Right atrium auricular region (tissue), 2 donors: ENCODE measurements around the gene GABRB2. TPM values are rescaled to one million over a fixed set of nuclear protein-coding genes. Genes with fewer than 3 reads are reported as not detected.

Source experiments
- DNase-seq: peaks from one replicate; pipeline ENCODE4 v3.0.0-alpha.2; 2019; ENCODE audit warnings: low spot score
- H3K27ac ChIP-seq, 2 donors: fragments of 200-600 bp; sonication (generic); 1 replicate in 1 of 2; 2 replicates in 1 of 2; pipeline ENCODE4 v1.5.1; 2016 to 2019
- H3K27me3 ChIP-seq, 2 donors: fragments of 200-600 bp; sonication (generic); one replicate each; pipeline versions ENCODE4 v1.5.1 to v1.6.0; 2017 to 2019
- H3K36me3 ChIP-seq: fragments of 200-600 bp; sonication (generic); one replicate; pipeline ENCODE4 v1.5.1; 2016
- H3K4me1 ChIP-seq, 2 donors: fragments of 200-600 bp; sonication (generic); one replicate each; pipeline versions ENCODE4 v1.5.1 to v1.6.0; 2017 to 2019
- H3K4me3 ChIP-seq, 2 donors: fragments of 200-600 bp; sonication (generic); 1 replicate in 1 of 2; 2 replicates in 1 of 2; pipeline ENCODE4 v1.5.1; 2017 to 2019; ENCODE audit warnings: mild to moderate bottlenecking in 1 of 2, moderate library complexity in 1 of 2
- H3K9me3 ChIP-seq, 2 donors: fragments of 200-600 bp; sonication (generic); one replicate each; pipeline ENCODE4 v1.5.1; 2019
- total RNA-seq, 2 donors: library from RNA; depleted of rRNA; stranded (reverse); fragments of >200 nt; gene quantifications; one replicate each; pipeline ENCODE4 v1.1.0, GENCODE V29; 2016
- TF ChIP-seq, protein P1 (sequence below), 2 donors: fragments of 200-600 bp; sonication (generic); IDR thresholded peaks; one replicate each; pipeline ENCODE4 v1.5.1; 2019; ENCODE audit warnings: antibody characterized with exemption in 2 of 2

GABRB2 gene
- total RNA-seq, 2 donors from 2014 or later: 0.37 to 2.0 TPM

DNA sequence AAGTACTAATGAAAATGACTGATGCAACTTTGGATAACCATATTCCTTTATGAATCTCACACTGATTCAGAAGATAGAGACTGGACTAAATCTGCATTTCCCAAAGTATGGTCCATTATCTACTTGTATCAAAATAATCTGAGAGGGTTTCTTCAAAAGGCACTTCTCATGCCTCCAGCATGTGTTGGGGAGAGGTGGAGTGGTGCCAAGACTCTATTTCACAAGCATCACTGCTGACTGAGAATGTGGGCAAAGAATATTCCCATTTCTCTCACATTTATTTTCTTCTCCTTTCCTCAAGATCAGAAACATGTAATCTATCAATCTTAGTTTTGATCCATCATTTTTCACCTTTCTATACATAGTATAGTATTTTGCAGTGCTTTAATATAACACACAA lies 135.4 kb downstream of the GABRB2 start:
- Histone ChIP-seq H3K4me3 (no peak overlapping the region), H3K27me3 (no peaks in the 10 kb centered on the region), H3K36me3 (no peaks in the 10 kb centered on the region), H3K9me3 (no peaks in the 10 kb centered on the region), H3K4me1 (peaks cover 0 to 6% of the 10 kb centered on the region in 2 donors), H3K27ac (no peak overlapping the region)
- TF ChIP-seq, protein P1, sequence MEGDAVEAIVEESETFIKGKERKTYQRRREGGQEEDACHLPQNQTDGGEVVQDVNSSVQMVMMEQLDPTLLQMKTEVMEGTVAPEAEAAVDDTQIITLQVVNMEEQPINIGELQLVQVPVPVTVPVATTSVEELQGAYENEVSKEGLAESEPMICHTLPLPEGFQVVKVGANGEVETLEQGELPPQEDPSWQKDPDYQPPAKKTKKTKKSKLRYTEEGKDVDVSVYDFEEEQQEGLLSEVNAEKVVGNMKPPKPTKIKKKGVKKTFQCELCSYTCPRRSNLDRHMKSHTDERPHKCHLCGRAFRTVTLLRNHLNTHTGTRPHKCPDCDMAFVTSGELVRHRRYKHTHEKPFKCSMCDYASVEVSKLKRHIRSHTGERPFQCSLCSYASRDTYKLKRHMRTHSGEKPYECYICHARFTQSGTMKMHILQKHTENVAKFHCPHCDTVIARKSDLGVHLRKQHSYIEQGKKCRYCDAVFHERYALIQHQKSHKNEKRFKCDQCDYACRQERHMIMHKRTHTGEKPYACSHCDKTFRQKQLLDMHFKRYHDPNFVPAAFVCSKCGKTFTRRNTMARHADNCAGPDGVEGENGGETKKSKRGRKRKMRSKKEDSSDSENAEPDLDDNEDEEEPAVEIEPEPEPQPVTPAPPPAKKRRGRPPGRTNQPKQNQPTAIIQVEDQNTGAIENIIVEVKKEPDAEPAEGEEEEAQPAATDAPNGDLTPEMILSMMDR (IDR thresholded peaks at IDR 0.05): no peak
- DNase-seq: no peak

DNA sequence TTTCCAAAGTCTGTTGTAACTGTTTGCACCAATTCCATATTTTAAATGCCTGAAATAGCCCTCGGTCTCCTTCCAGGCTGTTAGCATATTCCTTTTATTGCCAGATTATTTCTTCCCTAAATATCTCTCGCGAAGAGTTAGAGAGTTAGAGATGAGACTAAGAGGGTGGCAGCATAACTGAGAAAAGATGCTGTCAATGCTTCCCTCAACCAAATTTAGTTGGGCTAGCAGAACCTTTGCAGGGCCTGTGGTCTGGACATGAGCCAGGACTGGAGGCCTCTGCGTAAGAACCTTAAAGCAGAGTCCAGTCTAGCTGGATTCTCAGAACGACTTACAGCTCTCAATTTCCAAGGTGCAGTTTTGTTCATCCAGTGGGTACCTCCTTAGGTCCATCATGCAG lies 135.9 kb downstream of the GABRB2 start:
- TF ChIP-seq, protein P1 (IDR thresholded peaks at IDR 0.05): no peak
- Histone ChIP-seq H3K4me3 (no peak overlapping the region), H3K27ac (no peak overlapping the region), H3K4me1 (peaks cover 0 to 6% of the 10 kb centered on the region in 2 donors), H3K9me3 (no peaks in the 10 kb centered on the region), H3K27me3 (no peaks in the 10 kb centered on the region), H3K36me3 (no peaks in the 10 kb centered on the region)
- no peak for DNase-seq

DNA sequence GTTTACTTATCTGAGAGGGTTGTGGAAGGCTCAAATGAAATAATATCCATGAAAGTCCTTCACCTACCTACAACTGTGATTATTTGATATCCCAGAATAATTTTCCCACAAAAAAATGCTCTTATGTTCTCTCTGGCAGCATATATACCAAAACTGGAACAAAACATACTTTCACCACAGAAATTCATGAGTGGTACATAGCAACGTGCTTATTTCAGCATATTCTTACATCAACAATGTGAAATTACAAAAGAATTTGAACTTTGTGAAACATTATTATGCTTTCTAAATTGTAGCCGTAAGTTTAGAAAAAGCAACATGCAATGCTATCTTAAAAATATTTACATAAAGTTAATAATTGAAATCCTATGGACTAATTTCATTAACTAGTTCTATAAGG lies 137.1 kb downstream of the GABRB2 start:
- Histone ChIP-seq H3K9me3 (no peaks in the 10 kb centered on the region), H3K4me3 (no peak overlapping the region), H3K36me3 (no peaks in the 10 kb centered on the region), H3K27me3 (no peaks in the 10 kb centered on the region), H3K27ac (no peak overlapping the region), H3K4me1 (peaks cover 0 to 6% of the 10 kb centered on the region in 2 donors)
- DNase-seq: no peak
- TF ChIP-seq, protein P1 (IDR thresholded peaks at IDR 0.05): no peak

DNA sequence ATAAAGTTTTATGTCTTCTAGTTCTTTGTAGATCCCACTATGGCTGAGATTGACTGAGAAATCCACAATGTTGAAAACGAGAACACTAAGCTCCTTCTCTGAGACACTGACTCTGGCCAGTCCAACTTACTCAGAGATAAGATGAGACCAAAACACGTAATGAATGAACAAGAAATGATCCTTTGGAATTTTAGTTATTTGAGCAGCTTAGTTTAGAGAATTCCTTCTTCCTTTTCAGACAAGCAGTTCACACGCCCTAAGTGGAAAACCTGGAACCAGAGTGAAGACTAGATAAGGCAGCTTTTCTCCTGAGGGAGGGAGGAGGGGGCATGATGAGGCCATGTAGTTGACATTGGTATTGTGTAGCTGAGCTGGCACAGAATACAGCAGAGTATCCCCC lies 139.6 kb downstream of the GABRB2 start:
- no peak overlapping the region for H3K4me3 ChIP-seq
- H3K36me3 ChIP-seq: no peaks in the 10 kb centered on the region
- no peak overlapping the region for H3K27ac ChIP-seq
- peaks cover 0 to 6% of the 10 kb centered on the region in 2 donors for H3K4me1 ChIP-seq
- TF ChIP-seq, protein P1 (IDR thresholded peaks at IDR 0.05): no peak
- DNase-seq: no peak
- no peaks in the 10 kb centered on the region for H3K27me3 ChIP-seq
- H3K9me3 ChIP-seq: no peaks in the 10 kb centered on the region

DNA sequence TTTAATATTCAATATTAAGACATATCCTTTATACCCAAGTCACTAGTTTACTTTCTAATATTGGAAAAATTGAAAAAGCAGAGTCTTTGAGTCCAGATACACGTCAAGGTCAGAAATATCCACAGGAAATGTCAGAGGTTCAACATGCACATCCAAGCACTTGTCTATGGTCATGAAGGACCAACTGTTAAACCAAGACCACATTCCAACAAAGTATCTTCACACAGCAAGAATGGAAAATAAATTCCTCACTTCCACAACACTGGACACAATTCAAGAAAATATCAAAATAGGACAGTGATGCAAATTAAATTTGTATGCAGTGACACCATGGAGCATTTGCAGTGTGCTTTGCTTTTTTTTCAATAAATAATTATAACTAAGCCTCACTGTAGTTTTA lies 142.5 kb downstream of the GABRB2 start:
- no peak for DNase-seq
- Histone ChIP-seq H3K4me3 (no peak overlapping the region), H3K4me1 (peaks cover 0 to 6% of the 10 kb centered on the region in 2 donors), H3K36me3 (no peaks in the 10 kb centered on the region), H3K9me3 (no peaks in the 10 kb centered on the region), H3K27ac (no peak overlapping the region), H3K27me3 (no peaks in the 10 kb centered on the region)
- TF ChIP-seq, protein P1 (IDR thresholded peaks at IDR 0.05): no peak

DNA sequence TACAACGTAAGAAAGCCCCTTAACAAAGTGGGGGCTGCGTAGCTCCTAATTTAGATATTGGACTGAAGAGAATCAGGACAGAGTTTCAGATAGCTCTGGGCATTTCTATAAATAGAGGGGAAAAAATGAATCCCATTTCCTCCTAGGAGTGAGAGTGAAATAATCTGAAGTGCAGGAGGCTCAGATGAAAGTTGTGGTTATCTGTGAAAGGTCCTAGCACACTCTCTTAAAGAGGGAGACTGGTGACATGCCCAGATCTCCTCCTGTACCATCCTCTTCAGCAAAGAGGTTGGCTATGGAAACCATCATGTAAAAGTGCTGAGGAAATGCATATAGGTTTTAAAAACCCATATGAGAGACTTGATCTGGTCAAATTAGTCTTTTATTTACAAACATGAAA lies 143.4 kb downstream of the GABRB2 start:
- Histone ChIP-seq H3K27me3 (no peaks in the 10 kb centered on the region), H3K36me3 (no peaks in the 10 kb centered on the region), H3K4me1 (peaks cover 0 to 6% of the 10 kb centered on the region in 2 donors), H3K27ac (no peak overlapping the region), H3K4me3 (no peak overlapping the region), H3K9me3 (no peaks in the 10 kb centered on the region)
- TF ChIP-seq, protein P1 (IDR thresholded peaks at IDR 0.05): no peak
- no peak for DNase-seq
